HG03565 (cell line): ENCODE measurements around the gene AFM.
"Not testable (repeated sequence)": the region's sequence is repeated elsewhere in the genome, so short reads cannot be mapped to it uniquely, and the experiment has no call there.

Experiments
- ATAC-seq: cut with Tn5 transposase; IDR thresholded peaks from one replicate; pipeline ENCODE4 v1.9.1; 2021; ENCODE audit warnings: mild to moderate bottlenecking, moderate library complexity; ENCODE audit not compliant: unreplicated experiment

Gene AFM

DNA sequence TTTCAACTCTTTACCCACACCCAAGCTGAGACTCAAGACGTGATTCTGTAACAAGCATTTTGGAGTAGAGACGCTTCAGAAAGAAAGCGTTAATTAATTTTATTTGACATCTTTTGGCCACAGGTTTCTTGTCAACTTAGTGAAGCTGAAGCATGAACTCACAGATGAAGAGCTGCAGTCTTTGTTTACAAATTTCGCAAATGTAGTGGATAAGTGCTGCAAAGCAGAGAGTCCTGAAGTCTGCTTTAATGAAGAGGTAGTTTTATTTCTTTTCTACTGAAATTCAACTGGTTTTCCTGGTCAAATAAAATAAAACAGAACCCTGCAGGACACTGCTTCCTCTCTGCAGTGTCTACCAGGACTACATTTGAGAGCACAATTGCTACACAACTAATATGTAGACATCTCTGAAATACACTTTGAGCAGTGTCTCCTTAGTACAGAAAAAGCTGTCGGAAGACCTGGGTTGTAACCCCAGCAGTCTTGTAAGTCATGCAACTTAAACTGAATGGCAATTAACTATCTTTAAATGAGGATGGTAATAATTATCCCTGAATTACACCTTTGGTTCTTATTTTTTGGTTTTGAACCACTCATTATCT, 20.2 kb downstream of the AFM start:
- ATAC-seq: no peak

DNA sequence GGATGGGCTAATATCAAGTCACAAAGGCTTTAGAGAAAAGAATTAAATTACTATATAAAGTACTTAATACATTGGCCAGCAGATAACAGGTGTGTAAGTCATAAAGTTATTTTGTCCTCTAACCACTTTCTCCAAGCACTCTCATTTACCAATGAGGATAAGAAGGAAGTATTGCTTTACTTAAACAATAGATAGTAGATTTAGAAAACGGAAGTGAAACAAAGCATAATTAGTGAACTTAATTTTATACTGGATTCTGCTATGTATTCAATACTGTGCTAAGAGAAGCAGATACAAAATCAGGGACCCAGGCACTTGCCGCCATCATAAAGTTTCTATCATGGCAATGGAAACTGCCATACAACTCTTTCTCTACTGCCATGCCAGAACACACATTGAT, 24.0 kb downstream of the AFM start:
- ATAC-seq: no peak

DNA sequence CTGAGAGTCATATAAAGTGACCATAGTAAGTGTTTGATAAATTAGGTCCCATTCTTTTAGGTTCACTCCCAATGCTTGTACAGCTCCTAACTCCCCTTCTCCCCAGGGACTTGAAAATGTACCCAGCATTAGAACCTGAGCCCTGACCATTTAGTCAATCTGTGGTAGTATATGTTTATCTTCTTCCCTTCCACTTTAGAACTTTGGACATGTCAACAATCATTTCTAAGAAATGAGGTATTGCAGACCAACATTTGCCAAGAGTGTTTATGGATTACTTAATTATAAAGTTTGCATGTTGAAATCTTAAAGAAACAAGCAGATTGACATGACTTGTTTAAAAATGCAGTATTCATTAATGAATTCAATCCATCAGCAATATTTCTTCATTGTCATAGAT, 26.0 kb downstream of the AFM start:
- no peak for ATAC-seq

DNA sequence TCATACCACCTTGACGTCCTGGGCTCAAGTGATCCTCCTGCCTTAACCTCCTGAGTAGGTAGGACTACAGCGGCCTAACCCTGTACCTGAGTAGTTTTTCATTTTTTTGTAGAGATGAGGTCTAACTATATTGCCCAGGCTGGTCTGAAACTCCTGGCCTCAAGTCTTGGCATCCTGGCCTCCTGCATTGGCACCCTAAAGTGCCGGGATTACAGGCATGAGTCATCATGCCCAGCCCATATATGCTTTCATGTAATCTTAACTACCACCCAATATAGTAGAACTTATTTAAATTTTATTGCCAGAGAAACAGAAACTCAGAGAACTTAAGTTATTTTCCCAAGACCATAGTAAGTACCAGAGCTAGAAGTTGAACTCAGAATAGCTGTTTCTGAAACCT, 27.1 kb downstream of the AFM start:
- ATAC-seq: no peak

DNA sequence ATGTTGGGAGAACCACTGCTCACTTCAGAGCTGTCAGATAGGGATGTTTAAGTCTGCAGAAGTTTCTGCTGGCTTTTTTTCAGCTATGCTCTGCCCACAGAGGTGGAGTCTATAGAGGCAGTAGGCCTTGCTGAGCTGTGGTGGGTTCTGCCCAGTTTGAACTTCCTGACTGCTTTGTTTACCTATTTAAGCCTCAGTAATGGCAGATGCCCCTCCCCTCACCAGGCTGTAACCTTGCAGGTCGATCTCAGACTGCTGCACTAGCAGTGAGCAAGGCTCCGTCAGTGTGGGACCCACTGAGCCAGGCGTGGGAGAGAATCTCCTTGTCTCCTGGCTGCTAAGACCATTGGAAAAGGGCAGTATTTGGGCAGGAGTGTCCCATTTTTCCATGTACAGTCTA, 36.8 kb downstream of the AFM start:
- no peak for ATAC-seq

DNA sequence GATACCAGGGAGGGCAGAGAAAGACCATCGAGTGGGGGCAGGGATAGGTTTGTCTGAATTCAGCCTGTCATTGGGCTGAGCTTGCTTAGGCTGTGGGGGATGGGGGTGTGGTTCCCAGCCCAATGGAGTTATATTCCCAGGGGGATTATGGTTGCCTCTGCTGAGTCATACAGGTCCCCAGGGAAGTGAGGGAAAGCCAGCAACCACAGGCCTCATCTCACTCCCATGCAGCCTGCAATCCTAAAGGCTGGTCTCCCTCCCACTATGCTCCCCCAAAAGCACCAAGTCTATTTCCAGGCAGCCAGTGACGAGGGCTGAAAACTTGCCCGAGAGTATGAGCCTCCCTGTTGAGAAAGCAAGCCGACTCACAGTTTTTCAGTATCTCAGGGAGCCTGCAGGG, 39.3 kb downstream of the AFM start:
- ATAC-seq: no peak

DNA sequence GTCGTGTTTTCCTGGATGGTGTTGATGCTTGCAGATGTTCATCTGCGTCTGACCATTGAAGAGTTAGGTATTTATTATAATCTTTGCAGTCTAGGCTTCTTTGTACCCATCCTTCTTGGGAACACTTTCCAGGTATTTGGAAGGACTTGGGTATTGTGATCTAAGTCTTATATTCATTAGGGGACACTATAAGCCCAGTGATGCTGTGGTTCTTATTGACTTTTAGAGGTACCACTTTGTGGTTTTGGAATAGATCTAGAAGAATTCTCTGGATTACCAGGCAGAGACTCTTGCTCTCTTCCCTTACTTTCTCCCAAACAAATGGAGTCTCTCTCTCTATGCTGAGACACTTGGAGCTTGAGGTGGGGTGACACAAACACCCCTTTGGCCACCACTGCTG, 41.6 kb downstream of the AFM start:
- ATAC-seq: no peak

DNA sequence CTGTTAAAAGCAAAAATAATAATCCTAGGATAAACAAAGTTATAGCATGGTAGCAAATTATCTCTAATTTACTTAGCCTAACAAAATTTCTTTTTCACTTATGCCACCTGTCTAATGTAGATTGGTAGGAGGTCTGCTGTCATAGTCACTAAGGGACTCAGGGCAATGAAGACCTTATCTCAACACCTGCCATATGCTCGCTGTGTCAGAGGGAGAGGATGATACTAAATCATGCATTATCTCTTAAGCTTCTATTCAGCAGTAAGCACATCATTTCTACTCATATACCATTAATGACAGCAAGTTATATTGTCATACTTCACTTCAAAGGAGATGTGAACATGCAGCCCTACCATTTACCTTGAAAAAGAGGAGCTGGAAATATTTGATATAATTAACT, 44.1 kb downstream of the AFM start:
- no peak for ATAC-seq

DNA sequence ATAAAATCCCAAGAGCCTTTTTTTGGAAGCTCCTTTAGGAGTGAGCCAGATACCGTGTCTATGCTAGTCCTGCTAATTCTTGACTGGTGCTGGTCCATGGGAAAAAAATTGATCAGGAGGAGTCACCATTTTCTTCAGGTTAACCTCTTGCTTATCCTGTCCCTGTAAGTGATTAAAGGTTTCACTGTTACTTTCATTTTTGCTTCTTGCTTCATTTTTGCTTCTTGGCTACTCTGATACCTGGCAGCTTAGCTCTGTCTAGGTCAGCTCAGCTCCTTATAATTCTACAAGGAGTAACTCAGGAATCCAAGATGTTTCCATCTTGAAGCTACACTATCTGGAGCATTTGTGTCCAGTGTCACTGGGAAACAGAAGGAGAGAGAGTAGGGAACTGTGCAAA, 45.7 kb downstream of the AFM start:
- peak; percentile 46 for ATAC-seq

DNA sequence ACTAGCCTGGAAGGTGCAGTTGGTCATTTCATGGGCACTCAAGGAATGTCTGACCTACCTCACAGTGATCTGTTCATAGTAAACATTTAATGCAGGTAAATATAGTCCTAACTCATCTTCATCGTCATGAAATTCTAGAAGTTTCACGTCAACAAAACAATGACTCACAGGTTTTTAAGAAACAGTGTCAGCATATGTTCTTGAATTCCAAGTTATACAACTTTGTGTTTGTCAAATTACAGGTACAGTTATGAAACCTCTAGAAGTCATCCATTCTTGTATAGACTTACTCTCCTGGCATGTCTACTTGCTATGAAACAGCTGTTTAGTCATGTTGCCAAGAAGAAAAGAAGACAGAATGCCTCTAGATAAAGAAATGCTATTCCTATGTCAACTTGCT, 46.6 kb downstream of the AFM start:
- ATAC-seq: no peak

DNA sequence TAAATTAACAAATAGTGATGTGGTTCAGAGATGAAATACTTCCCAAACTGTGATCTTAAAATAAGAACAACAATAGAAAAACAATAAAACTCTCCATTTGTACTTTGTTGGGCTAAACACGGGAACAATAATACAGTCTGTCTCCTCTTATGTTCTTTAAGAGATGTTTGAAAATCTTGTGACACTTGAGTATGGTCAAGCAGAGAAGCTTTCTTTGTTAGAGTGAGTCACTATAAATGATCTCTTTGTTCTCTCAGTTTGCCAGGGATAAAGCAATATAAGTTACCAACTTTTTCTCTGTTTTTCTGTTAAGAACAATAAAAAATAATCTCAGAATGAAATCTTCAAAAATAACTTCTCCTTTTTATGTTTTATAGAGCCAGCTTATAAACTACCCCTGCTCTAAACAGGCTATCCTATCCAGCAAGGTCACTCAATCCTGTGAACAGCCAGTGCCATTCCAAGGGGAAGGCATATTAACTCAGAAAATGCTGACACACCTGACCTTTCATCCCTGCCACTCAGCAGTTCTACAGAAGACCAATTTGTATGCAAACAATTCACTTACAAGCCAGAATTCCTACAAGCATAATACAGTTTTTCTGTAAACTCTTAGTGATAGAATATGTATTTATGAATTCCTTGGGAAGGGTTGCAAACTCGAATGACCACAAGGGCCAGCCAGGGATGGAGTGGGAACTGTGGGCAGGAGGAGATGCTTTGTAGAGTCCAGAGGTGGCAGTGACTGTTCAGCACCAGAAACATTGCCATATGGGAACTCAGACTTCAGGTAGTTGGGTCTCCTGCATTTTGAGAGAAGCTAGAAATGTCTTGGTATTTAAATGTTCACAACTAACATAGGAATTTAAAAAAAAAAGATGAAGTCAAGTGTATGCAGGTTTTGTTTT, 52.2 kb downstream of the AFM start:
- no peak for ATAC-seq

DNA sequence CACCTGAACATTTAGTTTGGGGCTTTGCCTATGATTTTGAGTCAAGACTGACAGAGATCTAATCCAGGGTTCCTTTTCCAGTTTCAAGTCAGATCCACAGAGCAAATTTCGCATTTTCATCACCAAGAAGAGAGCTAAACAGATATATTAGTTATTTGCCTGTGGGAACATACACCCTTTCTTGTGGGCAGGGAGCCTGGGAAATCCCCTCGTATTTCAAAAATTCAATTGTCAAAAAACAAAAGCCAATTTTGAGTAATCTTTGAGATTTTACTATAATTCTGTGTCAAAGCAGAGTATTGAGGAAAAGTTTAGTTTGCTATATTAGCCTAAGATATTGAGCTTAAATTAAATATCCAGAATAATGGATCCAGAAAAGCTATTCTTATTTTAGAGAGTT, 56.6 kb downstream of the AFM start:
- no peak for ATAC-seq

DNA sequence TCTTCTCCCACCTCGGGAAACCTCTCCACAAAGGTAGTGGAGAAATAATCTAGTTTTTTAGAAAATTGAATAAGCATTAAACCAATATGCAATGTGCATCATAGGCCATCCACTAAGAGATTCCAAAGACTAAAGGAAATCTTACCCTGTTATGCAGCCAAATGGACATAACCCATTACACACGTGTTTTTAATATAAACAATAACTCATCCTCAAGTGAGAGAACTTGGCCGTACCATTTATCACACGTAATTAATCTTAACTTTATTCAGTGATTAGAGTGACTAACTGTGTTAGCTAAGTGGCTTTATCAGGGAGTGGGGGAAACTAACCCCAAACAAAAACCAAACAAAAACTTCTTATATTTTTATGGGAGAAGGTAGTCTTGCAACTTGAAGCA, 57.8 kb downstream of the AFM start:
- ATAC-seq: no peak

DNA sequence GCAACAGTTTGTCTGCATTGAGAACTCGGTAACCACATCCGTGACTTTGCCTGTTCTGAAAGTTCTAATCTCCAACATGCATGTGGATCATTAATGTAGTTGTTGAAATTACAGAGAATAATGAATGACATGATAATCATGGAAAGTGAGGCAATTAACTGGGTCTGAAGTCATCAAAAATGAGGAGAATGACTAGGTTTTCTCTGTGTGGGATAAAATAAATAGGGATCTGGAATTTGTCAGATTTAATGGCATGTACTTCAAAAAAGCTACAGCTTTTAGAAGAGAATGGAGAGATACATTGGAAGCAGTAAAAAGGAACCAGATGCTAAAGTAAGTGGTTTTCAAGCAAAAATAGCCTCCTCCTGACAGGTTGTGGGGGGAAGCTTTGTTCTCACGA, 59.3 kb downstream of the AFM start:
- no peak for ATAC-seq

DNA sequence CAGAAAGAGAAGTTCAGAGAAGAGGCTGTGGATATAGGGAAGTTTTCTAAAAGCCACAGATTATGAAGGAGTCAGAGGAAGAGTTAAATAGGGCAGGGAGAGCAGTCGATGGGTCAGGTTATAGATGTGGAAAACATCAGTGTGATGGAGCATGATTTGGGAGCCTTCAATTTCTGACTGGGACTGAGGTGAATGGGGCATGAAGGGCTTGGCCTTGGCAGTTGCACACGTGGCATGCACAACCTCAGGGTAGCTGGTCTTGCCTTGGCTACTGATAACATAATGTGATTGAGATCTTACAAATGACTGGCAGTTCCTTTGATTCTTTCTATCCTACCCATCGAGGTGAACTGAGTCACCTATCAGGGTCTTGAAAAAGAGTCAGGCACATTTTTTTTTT, 59.7 kb downstream of the AFM start:
- no peak for ATAC-seq

DNA sequence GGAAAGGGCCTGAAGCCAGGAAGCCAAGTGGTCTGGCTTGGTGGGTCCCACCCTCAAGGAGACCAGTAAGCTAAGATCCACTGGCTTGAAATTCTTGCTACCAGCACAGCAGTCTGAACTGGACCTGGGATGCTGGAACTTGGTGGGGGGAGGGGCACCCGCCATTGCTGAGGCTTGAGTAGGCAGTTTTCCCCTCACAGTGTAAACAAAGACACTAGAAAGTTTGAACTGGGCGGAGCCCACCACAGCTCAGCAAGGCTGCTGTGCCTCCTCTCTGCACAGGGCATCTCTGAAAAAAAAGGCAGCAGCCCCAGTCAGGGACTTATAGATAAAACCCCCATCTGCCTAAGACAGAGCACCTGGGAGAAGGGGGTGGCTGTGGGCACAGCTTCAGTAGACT, 63.1 kb downstream of the AFM start:
- ATAC-seq: no peak

DNA sequence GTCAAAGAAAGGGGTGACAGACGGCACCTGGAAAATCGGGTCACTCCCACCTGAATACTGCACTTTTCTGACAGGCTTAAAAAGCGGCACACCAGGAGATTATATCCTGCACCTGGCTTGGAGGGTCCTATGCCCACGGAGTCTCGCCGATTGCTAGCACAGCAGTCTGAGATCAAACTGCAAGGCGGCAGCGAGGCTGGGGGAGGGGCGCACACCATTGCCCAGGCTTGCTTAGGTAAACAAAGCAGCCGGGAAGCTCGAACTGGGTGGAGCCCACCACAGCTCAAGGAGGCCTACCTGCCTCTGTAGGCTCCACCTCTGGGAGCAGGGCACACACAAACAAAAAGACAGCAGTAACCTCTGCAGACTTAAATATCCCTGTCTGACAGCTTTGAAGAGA, 69.3 kb downstream of the AFM start:
- ATAC-seq: not testable (repeated sequence)
